ENCODE results near the gene SSR1.

SSR1 gene

GRCh38 chr6:7254980-7255835 is 57.8 kb downstream of the SSR1 start:
- no peak for DNase-seq

DNA sequence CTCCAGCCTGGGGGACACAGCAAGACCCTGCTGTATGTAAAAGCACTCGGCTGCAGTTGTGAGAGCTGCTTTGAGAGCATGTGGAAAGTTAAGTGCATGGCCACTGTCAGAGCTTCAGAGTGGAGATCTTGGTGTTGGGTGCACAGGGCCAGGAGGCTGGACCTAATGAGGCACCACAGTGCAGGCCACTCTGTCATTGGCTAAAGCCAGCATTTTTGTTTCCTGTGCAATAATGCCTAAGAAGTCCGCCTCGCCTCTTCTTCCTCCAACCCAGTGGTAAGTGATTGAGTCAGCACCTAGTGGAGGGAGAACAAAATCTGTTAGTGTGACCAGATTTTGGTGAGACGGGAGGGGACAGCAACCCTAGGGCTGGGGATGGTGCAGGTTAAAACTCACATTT is 60.6 kb downstream of the SSR1 start:
- DNase-seq = no peak

- DNase-seq = no peak
Measured at GRCh38 chr6:7251646-7252260, 61.2 kb downstream of the SSR1 start.

DNA sequence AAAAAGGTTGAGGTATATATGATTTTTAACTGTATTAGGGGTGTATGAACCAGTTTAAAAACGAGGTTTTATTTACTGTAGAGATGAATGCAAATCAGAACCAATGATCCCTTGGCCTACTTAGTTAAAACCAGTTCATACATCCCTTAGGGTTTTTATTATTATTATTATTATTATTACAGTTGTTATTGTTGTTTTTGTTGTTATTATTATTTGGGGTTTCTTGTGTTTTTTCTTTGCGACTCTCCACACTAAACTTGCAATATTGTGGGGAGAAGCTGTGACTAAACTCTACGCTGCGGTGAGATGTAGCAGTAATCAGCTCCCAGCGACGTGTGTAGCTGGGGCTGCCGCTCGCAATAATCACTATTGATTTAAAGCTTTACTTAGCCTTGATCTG is 62.2 kb downstream of the SSR1 start:
- no peak for DNase-seq

- no peak for DNase-seq
Measured at GRCh38 chr6:7249946-7250643, 62.9 kb downstream of the SSR1 start.

GRCh38 chr6:7249391-7249790 is 63.6 kb downstream of the SSR1 start:
- DNase-seq = no peak

DNA sequence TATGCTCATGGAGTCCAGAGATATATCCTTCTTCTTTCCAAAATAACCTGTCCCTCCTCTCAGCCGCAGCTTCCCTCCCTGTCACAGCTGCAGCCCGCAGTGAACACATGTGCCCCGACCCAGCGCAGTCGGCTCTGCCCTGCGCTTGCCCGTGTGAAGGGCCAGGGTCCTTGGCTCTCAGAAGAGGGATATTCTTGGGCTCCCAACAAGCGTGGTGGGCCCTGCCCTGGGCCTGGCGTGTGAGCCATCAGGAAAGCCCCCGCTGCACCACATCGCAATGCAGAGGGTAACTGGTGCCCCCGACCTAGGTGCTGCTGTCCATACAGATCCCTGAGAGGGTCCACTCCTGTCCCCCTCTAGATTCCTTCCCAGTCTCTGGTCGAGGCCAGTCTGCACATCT is 65.2 kb downstream of the SSR1 start:
- no peak for DNase-seq

GRCh38 chr6:7247179-7247456 is 65.9 kb downstream of the SSR1 start:
- no peak for DNase-seq

GRCh38 chr6:7246401-7247178 is 66.4 kb downstream of the SSR1 start:
- DNase-seq = no peak

DNA sequence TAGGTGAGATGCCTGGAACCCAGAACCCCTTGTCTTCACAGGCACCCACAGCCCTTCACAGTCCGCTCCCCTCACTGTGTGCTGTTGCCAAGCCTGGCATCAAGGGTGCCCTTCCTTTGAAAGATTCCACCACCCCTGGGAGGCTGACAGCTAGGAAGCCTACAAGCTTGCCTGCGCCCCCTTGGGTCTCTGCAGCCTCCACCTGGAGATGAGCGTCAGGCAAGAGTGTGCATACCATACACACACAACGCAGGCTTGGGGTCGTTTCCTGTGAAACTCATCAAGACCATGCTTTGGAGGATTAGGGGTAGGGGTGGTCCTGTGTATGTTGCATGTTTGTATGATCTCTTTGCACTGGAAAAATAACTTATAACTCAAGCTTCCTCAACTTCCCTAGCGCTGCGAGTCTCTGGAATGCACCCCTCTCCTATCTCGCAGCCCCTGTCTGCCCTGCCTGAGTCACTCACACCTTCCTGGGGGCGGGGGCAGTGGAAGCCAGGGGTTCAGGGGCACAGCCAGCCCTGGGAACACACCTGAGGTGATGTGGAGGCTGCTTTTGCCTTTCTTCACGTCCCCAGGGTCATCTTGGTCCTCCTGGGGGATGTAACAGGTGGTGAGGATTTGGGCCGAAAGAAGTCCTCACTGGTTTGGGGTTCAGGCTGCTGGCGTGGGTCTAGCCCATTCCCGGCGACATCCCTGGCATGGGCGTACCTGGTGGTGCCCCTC is 67.2 kb downstream of the SSR1 start:
- no peak for DNase-seq

GRCh38 chr6:7243179-7243981 is 69.6 kb downstream of the SSR1 start:
- DNase-seq = peak; percentile 30

GRCh38 chr6:7242835-7243178 is 70.2 kb downstream of the SSR1 start:
- DNase-seq = no peak

DNA sequence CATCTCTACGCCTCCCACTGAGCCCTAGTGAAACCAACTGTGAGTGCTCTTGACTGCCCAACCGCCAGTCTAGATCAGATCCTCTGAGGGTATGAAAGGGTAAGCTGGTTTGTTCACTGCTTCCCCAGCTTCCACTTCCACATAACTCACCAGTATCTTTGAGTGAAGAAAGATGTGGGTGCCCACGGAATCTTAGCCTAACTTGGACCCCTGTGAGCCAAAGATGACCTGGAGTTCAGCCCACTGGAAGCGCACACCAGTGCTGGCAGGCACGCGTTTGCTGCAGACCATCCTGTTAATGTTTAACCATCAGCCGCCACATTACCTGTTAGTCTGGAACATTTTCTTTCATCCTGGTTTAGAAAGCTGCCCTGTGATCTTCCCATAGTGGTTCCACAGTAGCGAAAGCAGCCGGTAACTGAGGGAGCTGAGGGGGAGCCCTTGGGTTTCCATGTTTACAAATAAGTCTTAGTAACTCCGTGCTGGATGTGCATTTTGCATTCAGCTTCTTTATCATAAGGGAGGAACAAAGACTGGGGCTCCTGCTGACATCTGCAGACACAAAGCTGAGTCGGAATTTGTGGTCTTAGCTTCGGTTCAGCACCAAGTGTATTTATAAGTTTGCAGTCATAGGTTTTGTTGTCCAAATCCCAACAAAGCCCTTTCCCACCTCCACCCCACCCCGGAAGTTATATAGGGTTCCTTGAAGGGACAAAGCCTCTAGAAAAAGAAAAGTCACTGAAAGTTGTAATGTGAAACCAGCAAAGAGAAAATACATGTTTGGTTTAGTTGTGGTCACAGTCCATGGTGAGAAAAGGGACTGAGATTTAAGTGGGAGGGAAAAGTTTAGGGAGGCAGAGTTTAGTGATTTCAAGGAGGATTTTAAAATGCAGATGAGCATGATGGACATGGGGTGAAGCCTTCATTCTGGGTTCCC is 71.0 kb downstream of the SSR1 start:
- DNase-seq = no peak

DNA sequence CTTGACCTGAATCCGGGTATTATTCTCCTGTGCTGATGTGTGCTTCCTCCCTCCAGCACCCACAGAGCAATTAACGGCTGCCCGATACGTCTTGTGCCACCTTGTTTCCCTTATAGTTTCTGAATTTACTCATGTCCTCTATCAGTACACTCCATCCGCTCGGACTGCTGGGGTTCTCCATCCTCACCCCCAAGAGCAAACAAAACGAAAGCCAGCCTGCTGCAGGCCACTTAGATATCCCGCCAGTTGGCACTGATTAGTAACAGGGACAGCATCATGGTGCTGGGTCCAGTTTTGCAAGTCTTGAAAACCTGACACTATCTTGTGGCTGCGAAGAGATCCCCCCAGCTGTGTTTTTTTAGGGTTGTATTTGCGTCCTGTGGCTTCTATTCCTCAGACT is 71.8 kb downstream of the SSR1 start:
- DNase-seq = no peak

GRCh38 chr6:7240351-7240750 is 72.6 kb downstream of the SSR1 start:
- no peak for DNase-seq

GRCh38 chr6:7239590-7239948 is 73.4 kb downstream of the SSR1 start:
- no peak for DNase-seq

DNA sequence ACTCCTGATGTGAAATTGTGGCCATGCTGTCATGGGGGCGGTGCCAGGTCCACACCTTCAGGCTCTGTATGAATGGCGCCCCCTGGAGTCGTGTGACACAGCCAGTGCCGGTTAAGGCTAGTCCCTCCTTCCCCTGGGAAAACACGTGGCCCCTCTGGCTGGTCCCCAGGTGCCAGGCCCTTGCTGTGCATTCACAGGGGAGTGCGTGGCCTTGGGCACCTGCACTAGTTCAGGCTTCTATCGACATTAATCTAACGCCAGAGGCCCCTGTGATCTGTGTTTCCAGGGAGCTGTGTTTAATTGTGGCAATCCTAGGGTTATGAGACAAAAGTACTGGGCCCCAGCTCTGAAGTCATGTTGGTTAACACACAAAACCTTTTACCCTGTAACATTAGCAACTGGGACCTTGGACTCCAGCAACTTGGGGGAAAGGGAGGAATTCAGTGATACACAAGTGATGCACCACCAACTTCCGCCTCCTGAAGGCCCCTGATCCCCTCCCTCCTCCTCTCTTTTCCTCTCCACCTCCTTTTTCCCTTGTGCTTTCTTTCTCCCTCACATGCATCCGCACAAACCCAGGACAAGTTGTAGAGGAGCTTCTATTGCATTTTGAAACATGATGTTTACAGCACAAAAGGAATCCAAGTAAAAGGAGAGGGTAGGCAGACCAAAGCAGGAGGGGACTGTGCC is 74.0 kb downstream of the SSR1 start:
- DNase-seq = no peak

DNA sequence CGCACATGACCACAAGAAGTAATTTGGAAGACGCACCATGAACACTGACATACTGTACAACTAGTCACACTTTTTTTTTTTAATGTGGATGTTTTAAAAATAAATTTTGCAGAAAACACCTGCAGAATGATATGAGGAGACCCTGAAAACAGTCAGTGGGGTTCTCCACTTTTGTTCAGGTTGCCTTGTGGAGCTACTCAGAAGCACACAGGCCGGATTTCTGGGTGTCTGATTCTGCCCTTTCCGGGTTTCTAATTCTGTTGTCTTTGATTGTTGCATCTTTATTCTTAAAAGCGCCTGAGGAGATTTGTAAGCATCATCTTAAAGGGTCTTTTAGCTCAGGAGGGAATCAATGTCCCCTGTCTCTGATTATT is 74.5 kb downstream of the SSR1 start:
- DNase-seq = no peak

GRCh38 chr6:7237653-7238188 is 75.3 kb downstream of the SSR1 start:
- no peak for DNase-seq
